Measurements from ENCODE around the gene FLII. TPM values are rescaled to one million over a fixed set of nuclear protein-coding genes. Genes with fewer than 3 reads are reported as not detected.

Gene FLII
- total RNA-seq, 1 experiment from 2014 or later: 169 TPM

DNA sequence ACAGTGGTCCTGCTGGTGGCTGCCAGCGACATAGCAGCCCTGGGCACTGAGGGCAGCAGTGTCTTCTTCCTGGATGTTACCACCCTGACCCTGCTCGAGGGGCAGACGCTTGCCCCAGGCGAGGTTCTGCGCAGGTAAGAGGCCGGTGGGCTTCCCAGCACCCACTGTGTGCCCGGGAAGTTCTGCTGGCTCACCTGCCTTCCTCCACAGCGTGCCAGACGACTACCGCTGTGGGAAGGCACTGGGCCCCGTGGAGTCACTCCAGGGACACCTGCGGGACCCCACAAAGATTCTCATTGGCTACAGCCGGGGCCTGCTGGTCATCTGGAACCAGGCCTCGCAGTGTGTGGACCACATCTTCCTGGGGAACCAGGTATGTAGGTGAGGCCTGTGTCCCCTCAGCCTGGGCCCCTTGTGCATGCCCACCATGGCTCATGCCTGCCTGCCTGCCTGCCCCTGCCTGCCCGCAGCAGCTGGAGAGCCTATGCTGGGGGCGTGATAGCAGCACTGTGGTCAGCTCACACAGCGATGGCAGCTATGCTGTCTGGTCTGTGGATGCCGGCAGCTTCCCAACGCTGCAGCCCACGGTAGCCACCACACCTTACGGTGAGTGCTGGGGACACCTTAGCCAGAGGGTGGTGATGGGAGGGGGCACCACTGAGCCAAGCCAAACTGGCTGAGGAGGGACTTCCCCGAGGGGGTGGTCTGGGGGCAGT, 24.6 kb downstream of the FLII start:
- no peaks in the 10 kb centered on the region for H3K9me3 ChIP-seq (ENCODE audit: low read depth, low read length, poor library complexity, severe bottlenecking)
- no TSS peak for BruUV-seq (replicated peaks)
- ChIA-PET CTCF (no interaction called here), POLR2A (ENCODE audit: low non-redundant PET) (no interaction called here)
- intact Hi-C loops (cut with micrococcal nuclease; ENCODE audit: unreplicated experiment): no loop called here
- no peak overlapping the region for H3K27ac ChIP-seq (ENCODE audit: low read depth, low read length, poor library complexity, severe bottlenecking)
- peaks cover 12% of the 10 kb centered on the region for H3K36me3 ChIP-seq (ENCODE audit: insufficient read depth, low read length, poor library complexity, severe bottlenecking)
- DNase-seq (ENCODE audit: low spot score): no peak
- no peaks in the 10 kb centered on the region for H3K27me3 ChIP-seq (replicated peaks; ENCODE audit: insufficient read depth, low read depth, low read length, poor library complexity)
- TF ChIP-seq EZH2 (IDR thresholded peaks at IDR 0.05; ENCODE audit: borderline replicate concordance, low read depth, low read length, poor library complexity, severe bottlenecking) (no peak), CTCF (conservative IDR thresholded peaks at IDR 0.05; ENCODE audit: low read depth, low read length) (no peak)
- H3K4me1 ChIP-seq (ENCODE audit: insufficient read depth, low read length, poor library complexity, severe bottlenecking): no peaks in the 10 kb centered on the region
- no peak overlapping the region for H3K4me3 ChIP-seq (ENCODE audit: low read depth, low read length, poor library complexity, severe bottlenecking)

GRCh38 chr17:18231164-18231563, 27.4 kb downstream of the FLII start:
- intact Hi-C loops (cut with micrococcal nuclease; ENCODE audit: unreplicated experiment): no loop called here
- BruUV-seq (replicated peaks): no TSS peak
- ChIA-PET CTCF (no interaction called here), POLR2A (ENCODE audit: low non-redundant PET) (no interaction called here)
- Histone ChIP-seq H3K9me3 (ENCODE audit: low read depth, low read length, poor library complexity, severe bottlenecking) (no peaks in the 10 kb centered on the region), H3K4me1 (ENCODE audit: insufficient read depth, low read length, poor library complexity, severe bottlenecking) (peaks cover 5% of the 10 kb centered on the region), H3K36me3 (ENCODE audit: insufficient read depth, low read length, poor library complexity, severe bottlenecking) (peaks cover 12% of the 10 kb centered on the region), H3K4me3 (ENCODE audit: low read depth, low read length, poor library complexity, severe bottlenecking) (no peak overlapping the region), H3K27ac (ENCODE audit: low read depth, low read length, poor library complexity, severe bottlenecking) (no peak overlapping the region), H3K27me3 (replicated peaks; ENCODE audit: insufficient read depth, low read depth, low read length, poor library complexity) (no peaks in the 10 kb centered on the region)
- TF ChIP-seq EZH2 (IDR thresholded peaks at IDR 0.05; ENCODE audit: borderline replicate concordance, low read depth, low read length, poor library complexity, severe bottlenecking) (no peak), CTCF (conservative IDR thresholded peaks at IDR 0.05; ENCODE audit: low read depth, low read length) (no peak)
- DNase-seq (ENCODE audit: low spot score): no peak

DNA sequence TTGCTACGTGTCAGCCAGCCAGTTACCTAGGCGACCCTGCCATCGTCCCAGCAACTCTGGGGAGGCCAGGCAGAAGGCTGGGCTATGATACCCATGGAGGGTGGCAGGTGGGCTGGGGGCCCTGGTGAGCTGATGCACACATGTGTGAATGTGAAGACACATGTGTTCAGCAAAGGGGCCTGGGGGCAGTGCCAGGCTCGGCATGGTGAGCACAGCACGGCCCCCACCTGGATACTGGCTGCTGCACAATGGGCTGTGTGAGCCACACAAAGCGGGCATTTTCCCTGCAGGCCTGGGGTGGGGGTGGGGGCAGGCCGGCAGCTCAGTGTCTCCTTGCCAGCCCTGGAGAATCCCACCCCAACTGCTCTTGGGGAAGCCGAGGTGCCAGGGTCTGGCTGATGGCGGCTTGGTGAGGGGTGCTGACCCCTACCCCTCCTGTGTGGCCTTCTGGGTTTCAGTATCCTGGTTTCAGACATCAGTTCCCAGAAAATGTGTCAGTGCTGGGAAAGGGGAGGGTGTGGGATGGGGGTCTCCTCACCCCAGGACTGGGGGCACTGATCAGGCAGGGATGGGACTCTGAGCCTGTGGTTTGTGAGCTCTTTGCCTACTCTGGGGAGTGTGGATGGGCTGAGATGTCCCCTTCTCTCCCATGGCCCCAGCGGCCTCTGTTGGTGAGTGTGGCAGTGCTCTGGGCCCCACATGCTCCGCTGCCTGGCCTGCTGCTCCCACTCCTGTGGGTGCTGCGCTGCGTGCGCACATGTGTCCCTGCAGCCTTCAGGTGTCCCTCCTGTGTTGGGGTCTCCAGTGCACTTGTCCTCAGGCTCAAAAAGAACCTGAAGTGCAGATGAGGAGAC, 28.0 kb downstream of the FLII start:
- ChIA-PET CTCF (no interaction called here), POLR2A (ENCODE audit: low non-redundant PET) (no interaction called here)
- H3K4me1 ChIP-seq (ENCODE audit: insufficient read depth, low read length, poor library complexity, severe bottlenecking): peaks cover 6% of the 10 kb centered on the region
- TF ChIP-seq EZH2 (IDR thresholded peaks at IDR 0.05; ENCODE audit: borderline replicate concordance, low read depth, low read length, poor library complexity, severe bottlenecking): no peak
- TF ChIP-seq CTCF (conservative IDR thresholded peaks at IDR 0.05; ENCODE audit: low read depth, low read length): no peak
- H3K36me3 ChIP-seq (ENCODE audit: insufficient read depth, low read length, poor library complexity, severe bottlenecking): peaks cover 11% of the 10 kb centered on the region
- no peaks in the 10 kb centered on the region for H3K9me3 ChIP-seq (ENCODE audit: low read depth, low read length, poor library complexity, severe bottlenecking)
- BruUV-seq (replicated peaks): no TSS peak
- intact Hi-C loops (cut with micrococcal nuclease; ENCODE audit: unreplicated experiment): no loop called here
- H3K27me3 ChIP-seq (replicated peaks; ENCODE audit: insufficient read depth, low read depth, low read length, poor library complexity): no peaks in the 10 kb centered on the region
- H3K27ac ChIP-seq (ENCODE audit: low read depth, low read length, poor library complexity, severe bottlenecking): no peak overlapping the region
- H3K4me3 ChIP-seq (ENCODE audit: low read depth, low read length, poor library complexity, severe bottlenecking): no peak overlapping the region
- no peak for DNase-seq (ENCODE audit: low spot score)

Measured in A673 (cell line).